ENCODE results near the gene HECW1. TPM values are rescaled to one million over a fixed set of nuclear protein-coding genes. Genes with fewer than 3 reads are reported as not detected.
"Not testable (repeated sequence)": the region's sequence is repeated elsewhere in the genome, so short reads cannot be mapped to it uniquely, and the experiment has no call there.

HECW1 gene
- total RNA-seq = 54.7 TPM

GRCh38 chr7:43112459-43112940 lies at the start of gene HECW1:
Gene HECW1, plus strand, starts transcription at chr7:43112647. Its CDS starts 131,259 bp downstream, at chr7:43243906.
- peak; percentile 64 for DNase-seq

- DNase-seq = no peak
These were observed 40.8 kb upstream of the HECW1 start for GRCh38 chr7:43071604-43072003.

DNA sequence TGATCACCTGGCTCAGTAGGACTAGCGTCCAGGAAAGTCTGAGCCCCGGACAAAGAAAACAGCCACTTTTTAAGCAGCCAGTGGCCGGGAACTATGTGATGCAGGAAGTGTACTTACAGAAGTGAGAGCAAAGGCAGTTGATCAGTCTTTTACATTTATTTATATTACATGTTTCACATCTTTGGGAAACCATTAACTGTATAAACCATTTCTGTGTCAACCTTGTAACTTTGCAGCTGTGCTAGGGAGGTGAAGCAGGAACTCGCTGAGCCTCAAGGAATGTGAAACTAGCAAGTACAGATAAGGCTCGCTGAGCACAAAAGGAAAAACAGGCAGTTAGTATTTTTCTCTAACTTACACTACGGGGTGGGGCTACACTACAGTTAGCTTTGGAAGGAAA lies 39.9 kb upstream of the HECW1 start:
- DNase-seq = no peak

DNA sequence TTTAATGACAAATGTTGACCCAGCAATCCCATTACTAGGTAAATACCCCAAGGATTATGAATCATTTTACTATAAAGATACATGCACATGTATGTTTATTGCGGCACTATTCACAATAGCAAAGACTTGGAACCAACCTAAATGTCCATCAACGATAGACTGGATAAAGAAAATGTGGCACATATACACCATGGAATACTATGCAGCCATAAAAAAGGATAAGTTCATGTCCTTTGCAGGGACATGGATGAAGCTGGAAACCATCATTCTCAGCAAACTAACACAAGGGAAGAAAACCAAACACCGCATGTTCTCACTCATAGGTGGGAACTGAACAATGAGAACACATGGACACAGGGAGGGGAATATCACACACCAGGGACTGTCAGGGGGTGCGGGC lies 38.6 kb upstream of the HECW1 start:
- DNase-seq = not testable (repeated sequence)

- DNase-seq = no peak
These were observed 36.2 kb upstream of the HECW1 start for GRCh38 chr7:43076189-43076605.

DNA sequence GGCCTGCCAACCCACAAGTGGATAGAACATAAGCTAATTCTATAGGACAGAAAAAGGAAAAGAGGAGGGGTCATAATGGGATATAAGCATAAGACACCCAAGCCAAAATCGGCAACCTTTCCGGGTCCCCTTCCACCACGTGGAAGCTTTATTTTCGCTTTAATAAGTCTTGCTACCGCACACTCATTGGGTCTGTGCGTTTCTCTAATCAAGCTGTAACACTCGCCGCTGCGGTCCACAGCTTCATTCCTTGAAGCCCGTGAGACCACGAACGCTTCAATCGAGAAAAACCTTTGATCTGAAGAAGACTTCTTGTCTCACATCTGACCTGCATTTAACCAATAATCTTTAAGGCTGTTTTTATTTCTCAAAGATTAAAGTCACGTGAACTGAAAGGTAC lies 35.8 kb upstream of the HECW1 start:
- DNase-seq = no peak

GRCh38 chr7:43077285-43077684 lies 35.2 kb upstream of the HECW1 start:
- DNase-seq = no peak

DNA sequence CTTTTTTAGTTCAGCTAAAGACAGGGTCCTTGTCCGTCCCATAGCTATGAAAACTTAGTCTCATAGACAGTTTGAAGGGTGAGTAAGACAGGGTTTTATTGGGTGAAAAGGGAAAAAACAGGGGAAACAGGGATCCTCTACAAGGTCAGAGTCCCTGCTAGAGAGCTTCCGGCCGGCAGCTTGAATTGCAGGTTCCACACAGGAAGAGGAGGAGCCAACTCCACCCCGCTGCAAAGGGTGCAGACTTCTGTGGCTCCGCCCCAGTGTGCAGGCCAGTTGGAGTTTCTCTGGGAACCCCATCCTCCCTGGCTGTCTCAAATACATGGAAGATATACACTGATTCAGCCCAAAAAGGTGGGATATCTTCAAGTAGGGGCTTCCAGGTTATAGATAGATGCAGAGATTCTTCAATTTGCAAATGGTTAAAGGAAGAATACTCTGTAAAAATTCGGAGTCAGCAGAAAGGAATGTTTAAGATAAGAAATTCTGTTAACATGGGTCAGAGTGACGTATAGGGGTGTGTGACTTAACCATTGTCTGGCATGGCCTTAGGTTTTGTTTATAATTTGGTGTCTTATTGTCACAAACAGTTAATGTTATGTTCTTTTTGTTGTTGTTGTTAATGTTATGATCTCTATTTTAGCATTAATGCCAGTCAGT lies 34.6 kb upstream of the HECW1 start:
- no peak for DNase-seq

DNA sequence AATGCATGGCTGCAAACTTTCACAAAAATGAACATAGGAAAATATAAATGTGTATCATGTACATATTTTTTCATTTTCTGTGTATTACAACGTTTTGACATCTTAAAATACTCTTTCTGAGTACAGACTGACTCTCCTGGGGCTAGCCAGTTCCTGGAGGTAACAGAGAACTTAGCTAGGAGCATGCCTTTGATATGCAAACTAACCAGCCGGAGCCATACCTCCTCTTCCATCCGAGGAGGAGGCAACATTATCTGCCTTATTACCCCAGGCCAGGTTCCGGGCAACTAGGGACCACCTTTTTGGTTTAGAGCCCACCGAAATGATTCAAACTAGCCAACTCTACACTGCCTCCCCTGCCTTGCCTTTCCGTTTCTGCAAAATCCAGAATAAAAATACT lies 33.7 kb upstream of the HECW1 start:
- no peak for DNase-seq

DNA sequence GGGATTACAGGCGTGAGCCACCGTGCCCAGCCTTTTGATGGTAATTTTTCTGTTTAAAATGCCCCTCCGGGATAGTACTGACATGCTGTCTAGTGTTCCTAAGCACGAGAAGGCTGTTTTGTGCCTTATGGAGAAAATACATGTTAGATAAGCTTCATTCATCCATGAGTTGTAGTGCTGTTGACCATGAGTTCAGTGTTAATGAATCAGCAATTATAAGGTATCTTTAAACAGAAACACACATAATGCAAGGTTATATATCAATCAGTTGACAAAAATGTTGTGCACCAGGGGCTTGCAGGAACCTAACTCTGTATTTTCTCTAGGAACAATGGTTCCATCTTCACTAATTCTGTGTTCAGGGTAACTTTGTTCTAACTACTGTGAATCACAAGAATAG lies 30.8 kb upstream of the HECW1 start:
- no peak for DNase-seq

DNA sequence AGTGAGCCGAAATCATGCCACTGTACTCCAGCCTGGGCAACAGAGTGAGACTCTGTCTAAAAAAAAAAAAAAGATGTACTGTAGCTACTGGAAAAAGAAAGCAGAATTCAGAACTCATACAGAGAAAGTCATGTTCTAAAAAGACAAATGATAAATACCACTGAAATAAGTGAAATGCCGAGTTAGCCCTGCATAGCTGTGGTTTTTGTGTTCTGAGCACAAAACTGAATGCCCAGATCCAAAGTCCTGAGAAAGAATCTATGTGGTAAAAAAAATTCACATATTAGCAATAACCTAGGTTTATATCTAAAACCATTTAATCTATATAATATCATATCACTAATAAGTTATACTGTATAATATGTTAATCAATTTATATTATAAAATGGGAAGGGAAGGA lies 29.3 kb upstream of the HECW1 start:
- no peak for DNase-seq

GRCh38 chr7:43085017-43085416 lies 27.4 kb upstream of the HECW1 start:
- DNase-seq = no peak

GRCh38 chr7:43085992-43086391 lies 26.5 kb upstream of the HECW1 start:
- no peak for DNase-seq

DNA sequence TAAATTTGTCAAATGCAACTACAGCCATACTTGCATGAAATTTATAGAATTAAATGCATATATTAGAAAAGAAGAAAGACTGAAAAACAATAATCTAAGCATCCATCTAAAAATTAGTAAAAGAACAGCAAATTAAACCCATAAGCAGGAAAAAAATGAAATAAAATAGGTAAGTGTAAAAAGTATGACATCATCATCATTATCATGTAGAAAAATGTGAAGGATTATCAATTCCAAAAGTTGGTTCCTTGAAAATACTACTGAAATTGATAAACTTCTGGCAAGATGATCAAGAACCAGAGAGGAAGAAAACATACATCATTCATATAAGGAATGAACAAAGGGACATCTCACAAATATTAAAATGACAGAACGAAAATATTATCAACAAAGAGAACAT lies 19.6 kb upstream of the HECW1 start:
- no peak for DNase-seq

DNA sequence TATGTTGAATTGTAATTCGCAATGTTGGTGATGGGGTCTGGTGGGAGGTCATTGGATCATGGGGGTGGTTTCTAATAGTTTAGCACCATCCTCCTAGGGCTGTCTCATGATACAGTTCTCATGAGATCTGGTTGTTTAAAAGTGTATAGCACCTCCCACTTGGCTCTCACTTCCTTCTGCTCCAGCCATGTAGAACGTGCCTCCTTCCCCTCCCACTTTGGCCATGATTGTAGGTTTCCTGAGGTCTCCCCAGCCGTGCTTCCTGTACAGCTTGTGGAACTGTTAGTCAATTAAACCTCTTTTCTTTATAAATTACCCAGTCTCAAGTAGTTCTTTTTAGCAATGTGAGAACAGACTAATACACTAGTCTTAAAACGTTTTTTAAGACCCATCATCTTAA lies 15.6 kb upstream of the HECW1 start:
- DNase-seq = no peak

DNA sequence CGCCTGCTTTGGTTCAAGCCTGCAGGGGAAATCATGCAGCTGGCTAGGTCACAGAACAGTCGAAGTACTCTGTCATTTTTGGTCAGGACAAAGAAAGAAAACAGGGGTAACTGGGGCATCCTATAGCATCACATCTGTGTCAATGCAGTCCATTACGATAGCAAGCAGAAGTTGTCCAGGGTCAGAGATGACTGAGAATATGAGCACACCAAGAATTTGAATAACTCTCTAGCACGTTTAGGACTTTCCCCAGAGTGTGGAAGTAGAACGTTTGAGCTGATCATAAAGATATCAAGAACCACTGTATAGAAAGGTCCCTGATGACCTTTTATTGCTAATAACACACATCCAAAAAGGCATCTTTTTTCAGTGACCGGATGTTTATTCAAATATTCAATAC lies 12.7 kb upstream of the HECW1 start:
- DNase-seq = no peak

- DNase-seq = no peak
These were observed 7.5 kb upstream of the HECW1 start for GRCh38 chr7:43104874-43105520.

- DNase-seq = no peak
These were observed 6.8 kb upstream of the HECW1 start for GRCh38 chr7:43105521-43106120.

DNA sequence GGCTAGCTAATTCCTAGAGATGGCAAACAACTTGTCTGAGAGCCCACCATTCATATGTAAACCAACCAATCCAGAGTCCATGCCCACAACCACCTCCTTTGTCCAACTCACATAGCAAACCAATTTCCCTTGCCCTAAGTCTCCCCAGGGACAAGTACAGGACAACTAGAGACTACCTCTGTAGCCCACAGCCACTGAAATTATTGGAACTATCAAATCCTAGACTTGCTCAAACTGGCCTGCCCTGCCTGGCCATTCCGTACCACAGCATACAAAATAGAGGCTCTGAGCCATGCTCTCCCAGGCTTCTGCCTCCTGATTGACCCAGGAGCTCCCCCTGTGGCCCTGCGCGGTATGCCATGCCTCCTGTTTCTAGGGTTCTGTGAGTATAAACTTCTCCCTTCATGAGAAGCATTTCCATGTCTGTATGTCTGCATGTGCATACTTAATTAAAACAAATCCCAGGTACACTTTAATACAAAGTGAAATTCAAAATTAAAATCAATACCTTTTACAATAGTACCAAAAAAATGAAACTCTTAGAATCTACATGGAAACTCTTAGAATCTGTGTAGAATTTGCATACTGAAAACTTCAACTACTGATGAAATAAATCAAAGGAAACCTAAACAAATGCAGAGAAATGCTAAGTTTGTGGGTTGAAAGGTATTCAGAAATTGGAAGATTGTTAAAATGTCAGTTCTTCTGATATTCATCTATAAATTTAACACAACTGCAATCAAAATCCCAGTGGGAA lies 4.0 kb upstream of the HECW1 start:
- no peak for DNase-seq

GRCh38 chr7:43110791-43111535 lies 1.5 kb upstream of the HECW1 start:
- no peak for DNase-seq

GRCh38 chr7:43111630-43112458 lies 603 bp upstream of the HECW1 start:
- no peak for DNase-seq
